ENCODE measurements around the gene BCKDHA. TPM values are rescaled to one million over a fixed set of nuclear protein-coding genes. Genes with fewer than 3 reads are reported as not detected.

Gene BCKDHA
- total RNA-seq, 1 donor from 2014 or later: 13.4 TPM

GRCh38 chr19:41356984-41357739 is 40.5 kb upstream of the BCKDHA start:
- Histone ChIP-seq H3K4me1 (peaks cover 35% of the 10 kb centered on the region), H3K4me3 (no peak overlapping the region), H3K27ac (no peak overlapping the region), H3K9me3 (no peaks in the 10 kb centered on the region), H3K36me3 (no peaks in the 10 kb centered on the region), H3K27me3 (ENCODE audit: low read depth) (no peaks in the 10 kb centered on the region)
- no peak for DNase-seq
- intact Hi-C loops (cut with DNase I): no loop called here
- no peak for ATAC-seq
- TF ChIP-seq CTCF (IDR thresholded peaks at IDR 0.05): no peak

GRCh38 chr19:41357746-41358145 is 39.9 kb upstream of the BCKDHA start:
- no peak for TF ChIP-seq CTCF (IDR thresholded peaks at IDR 0.05)
- Histone ChIP-seq H3K27me3 (ENCODE audit: low read depth) (no peaks in the 10 kb centered on the region), H3K9me3 (no peaks in the 10 kb centered on the region), H3K4me1 (peaks cover 40% of the 10 kb centered on the region), H3K36me3 (no peaks in the 10 kb centered on the region), H3K4me3 (no peak overlapping the region), H3K27ac (no peak overlapping the region)
- intact Hi-C loops (cut with DNase I): no loop called here
- ATAC-seq: no peak
- DNase-seq: no peak

GRCh38 chr19:41359741-41360140 is 37.9 kb upstream of the BCKDHA start:
- Histone ChIP-seq H3K4me3 (no peak overlapping the region), H3K9me3 (no peaks in the 10 kb centered on the region), H3K27me3 (ENCODE audit: low read depth) (no peaks in the 10 kb centered on the region), H3K4me1 (peaks cover 42% of the 10 kb centered on the region), H3K36me3 (no peaks in the 10 kb centered on the region), H3K27ac (no peak overlapping the region)
- no peak for TF ChIP-seq CTCF (IDR thresholded peaks at IDR 0.05)
- intact Hi-C loops (cut with DNase I): no loop called here
- no peak for DNase-seq
- ATAC-seq: no peak

- peaks cover 33% of the 10 kb centered on the region for H3K4me1 ChIP-seq
- H3K4me3 ChIP-seq: no peak overlapping the region
- ATAC-seq: peak; percentile 41 to 74
- no peaks in the 10 kb centered on the region for H3K9me3 ChIP-seq
- no peak for DNase-seq
- intact Hi-C loops (cut with DNase I): no loop called here
- H3K36me3 ChIP-seq: no peaks in the 10 kb centered on the region
- no peaks in the 10 kb centered on the region for H3K27me3 ChIP-seq (ENCODE audit: low read depth)
- TF ChIP-seq CTCF (IDR thresholded peaks at IDR 0.05): no peak
- peak overlapping the region; percentile 98 for H3K27ac ChIP-seq
Observed at GRCh38 chr19:41362143-41362847, 35.3 kb upstream of the BCKDHA start.

- no peak for TF ChIP-seq CTCF (IDR thresholded peaks at IDR 0.05)
- Histone ChIP-seq H3K27ac (peak overlapping the region; percentile 98), H3K4me1 (peaks cover 40% of the 10 kb centered on the region), H3K27me3 (ENCODE audit: low read depth) (no peaks in the 10 kb centered on the region), H3K4me3 (peak overlapping the region; percentile 68), H3K9me3 (no peaks in the 10 kb centered on the region), H3K36me3 (no peaks in the 10 kb centered on the region)
- intact Hi-C loops (cut with DNase I): no loop called here
- no peak for ATAC-seq
- no peak for DNase-seq
Observed at GRCh38 chr19:41363371-41363752, 34.3 kb upstream of the BCKDHA start.

All from lower lobe of right lung (tissue), 2 donors.